ENCODE results near the gene ANGPTL2.

The ANGPTL2 gene

DNA sequence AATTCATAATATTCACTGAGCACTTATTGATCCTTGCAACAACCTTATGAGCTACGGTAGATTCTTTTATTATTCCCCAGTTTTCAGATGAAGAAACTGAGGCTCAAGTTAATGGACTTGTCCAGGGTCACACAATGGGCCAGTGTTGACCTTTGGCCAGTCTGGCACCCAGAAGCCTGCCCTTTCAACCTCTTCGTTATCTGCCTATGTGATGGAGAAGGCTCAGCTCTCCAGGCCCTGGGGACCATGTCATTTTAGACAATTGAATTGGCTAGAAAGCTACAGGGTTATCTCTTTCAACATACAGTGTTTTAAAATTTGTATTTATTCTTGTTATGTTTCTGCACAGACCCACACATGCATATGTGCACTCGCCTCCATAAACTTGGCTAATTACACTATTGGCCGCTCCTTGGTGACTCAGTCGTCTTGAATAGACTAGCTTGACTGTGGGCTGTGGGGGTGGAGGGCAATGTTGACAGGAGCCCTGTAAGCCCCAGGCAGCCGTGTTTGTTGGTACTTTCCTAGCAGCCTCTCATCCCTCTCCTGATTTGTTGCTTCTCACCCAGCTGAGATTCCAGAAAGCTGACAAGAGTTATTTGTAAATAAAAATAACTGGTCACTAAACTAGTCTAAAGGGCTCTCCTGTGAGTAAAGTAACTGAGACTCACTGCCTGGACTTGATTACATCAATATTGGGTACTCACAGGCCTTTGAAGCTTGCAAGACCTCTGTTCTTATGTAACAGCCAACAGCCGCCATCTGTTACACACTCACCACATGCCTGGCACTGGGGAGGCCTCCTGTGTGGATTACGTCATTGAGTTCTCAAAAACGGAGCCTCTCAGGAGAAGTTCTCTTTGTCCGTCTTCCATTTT, 8.5 kb upstream of the ANGPTL2 start:
- TF ChIP-seq TAF1 (IDR thresholded peaks at IDR 0.05; ENCODE audit: borderline replicate concordance, insufficient read depth, low read length), result no peak
- no peak for TF ChIP-seq POLR2AphosphoS5 (IDR thresholded peaks at IDR 0.05; ENCODE audit: low read depth, low read length)
- TF ChIP-seq, protein P1, sequence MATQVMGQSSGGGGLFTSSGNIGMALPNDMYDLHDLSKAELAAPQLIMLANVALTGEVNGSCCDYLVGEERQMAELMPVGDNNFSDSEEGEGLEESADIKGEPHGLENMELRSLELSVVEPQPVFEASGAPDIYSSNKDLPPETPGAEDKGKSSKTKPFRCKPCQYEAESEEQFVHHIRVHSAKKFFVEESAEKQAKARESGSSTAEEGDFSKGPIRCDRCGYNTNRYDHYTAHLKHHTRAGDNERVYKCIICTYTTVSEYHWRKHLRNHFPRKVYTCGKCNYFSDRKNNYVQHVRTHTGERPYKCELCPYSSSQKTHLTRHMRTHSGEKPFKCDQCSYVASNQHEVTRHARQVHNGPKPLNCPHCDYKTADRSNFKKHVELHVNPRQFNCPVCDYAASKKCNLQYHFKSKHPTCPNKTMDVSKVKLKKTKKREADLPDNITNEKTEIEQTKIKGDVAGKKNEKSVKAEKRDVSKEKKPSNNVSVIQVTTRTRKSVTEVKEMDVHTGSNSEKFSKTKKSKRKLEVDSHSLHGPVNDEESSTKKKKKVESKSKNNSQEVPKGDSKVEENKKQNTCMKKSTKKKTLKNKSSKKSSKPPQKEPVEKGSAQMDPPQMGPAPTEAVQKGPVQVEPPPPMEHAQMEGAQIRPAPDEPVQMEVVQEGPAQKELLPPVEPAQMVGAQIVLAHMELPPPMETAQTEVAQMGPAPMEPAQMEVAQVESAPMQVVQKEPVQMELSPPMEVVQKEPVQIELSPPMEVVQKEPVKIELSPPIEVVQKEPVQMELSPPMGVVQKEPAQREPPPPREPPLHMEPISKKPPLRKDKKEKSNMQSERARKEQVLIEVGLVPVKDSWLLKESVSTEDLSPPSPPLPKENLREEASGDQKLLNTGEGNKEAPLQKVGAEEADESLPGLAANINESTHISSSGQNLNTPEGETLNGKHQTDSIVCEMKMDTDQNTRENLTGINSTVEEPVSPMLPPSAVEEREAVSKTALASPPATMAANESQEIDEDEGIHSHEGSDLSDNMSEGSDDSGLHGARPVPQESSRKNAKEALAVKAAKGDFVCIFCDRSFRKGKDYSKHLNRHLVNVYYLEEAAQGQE (IDR thresholded peaks at IDR 0.05; ENCODE audit: insufficient read depth in 1 of 2, low read depth in 2 of 2, low read length in 2 of 2), result no peak
- no peak for TF ChIP-seq FOXP2 (optimal IDR thresholded peaks at IDR 0.05; ENCODE audit: borderline replicate concordance, extremely low read depth, extremely low read length, insufficient read depth)
- TF ChIP-seq SIN3A (IDR thresholded peaks at IDR 0.05; ENCODE audit: borderline replicate concordance, insufficient read depth, low read length), result no peak

DNA sequence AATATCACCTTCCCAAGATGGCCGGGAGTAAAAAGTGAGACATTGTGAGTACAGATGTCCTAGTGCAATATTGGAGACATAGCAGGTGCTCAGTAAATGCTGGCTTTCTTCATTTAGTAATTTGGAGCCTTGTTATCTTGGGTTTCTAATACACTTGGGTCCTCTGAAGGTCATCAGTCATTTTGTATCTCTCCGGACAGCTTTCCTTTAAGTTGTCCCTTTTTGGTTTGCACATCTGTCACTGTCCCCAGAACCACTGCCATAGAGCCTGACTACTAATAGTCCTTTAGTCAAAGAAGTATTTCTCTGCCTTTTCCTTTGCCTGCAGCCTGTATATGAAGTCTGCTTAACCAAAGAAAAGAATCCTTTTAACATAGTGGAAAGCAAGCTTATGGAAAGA, 7.8 kb upstream of the ANGPTL2 start:
- no peak for TF ChIP-seq TAF1 (IDR thresholded peaks at IDR 0.05; ENCODE audit: borderline replicate concordance, insufficient read depth, low read length)
- TF ChIP-seq, protein P1 (IDR thresholded peaks at IDR 0.05; ENCODE audit: insufficient read depth in 1 of 2, low read depth in 2 of 2, low read length in 2 of 2), result no peak
- no peak for TF ChIP-seq SIN3A (IDR thresholded peaks at IDR 0.05; ENCODE audit: borderline replicate concordance, insufficient read depth, low read length)
- TF ChIP-seq POLR2AphosphoS5 (IDR thresholded peaks at IDR 0.05; ENCODE audit: low read depth, low read length), result no peak
- TF ChIP-seq FOXP2 (optimal IDR thresholded peaks at IDR 0.05; ENCODE audit: borderline replicate concordance, extremely low read depth, extremely low read length, insufficient read depth), result no peak

DNA sequence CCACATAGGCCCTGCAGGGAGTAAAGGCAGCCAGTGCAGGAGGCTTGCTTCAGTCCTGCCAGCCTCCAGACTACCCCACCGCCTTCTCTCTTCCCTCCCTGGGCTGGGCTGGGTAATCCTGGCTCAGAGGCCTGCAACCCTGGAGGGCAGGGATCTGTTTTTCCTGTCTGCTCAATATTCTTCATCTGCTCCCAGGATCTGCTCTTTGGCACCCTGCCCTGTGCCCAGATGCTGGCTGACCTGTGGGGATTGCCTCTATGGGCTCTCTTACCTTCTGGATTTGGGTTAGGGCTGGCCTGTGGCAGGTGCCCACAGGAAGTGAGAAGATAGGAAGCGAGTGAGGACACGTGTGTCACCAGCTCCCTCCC, 7.3 kb upstream of the ANGPTL2 start:
- TF ChIP-seq SIN3A (IDR thresholded peaks at IDR 0.05; ENCODE audit: borderline replicate concordance, insufficient read depth, low read length), result no peak
- TF ChIP-seq FOXP2 (optimal IDR thresholded peaks at IDR 0.05; ENCODE audit: borderline replicate concordance, extremely low read depth, extremely low read length, insufficient read depth), result no peak
- TF ChIP-seq, protein P1 (IDR thresholded peaks at IDR 0.05; ENCODE audit: insufficient read depth in 1 of 2, low read depth in 2 of 2, low read length in 2 of 2), result no peak
- no peak for TF ChIP-seq POLR2AphosphoS5 (IDR thresholded peaks at IDR 0.05; ENCODE audit: low read depth, low read length)
- no peak for TF ChIP-seq TAF1 (IDR thresholded peaks at IDR 0.05; ENCODE audit: borderline replicate concordance, insufficient read depth, low read length)

DNA sequence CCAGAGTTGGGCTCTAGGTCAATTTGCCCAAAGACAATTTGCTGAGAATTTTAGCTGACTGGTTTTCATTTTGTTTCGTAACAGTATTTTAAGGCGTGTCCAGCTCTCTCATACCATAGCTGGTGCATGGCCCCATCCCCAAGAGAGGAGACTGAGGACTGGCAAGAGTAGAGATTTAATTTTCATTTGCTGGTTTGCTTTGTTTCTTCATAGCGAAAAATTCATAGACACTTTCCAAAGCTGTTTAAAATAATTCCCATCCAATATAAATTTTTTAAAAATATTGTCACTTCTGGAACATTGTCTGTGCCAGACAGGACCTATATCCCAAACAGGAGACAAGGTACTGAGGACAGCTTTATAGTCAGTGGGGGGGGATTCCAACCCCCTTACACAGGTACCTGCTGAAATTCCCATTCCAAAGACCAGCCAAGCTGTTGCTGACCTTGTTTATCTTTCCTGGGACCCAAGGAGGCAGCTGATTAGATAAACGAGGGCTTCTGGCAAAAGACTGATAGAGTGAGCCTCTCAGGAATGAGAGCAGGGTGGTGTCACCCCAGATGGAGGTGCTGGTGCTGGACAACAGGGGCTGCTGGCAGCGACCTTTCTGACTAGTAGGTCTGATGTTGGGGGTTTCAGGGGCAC, 6.8 kb upstream of the ANGPTL2 start:
- TF ChIP-seq SIN3A (IDR thresholded peaks at IDR 0.05; ENCODE audit: borderline replicate concordance, insufficient read depth, low read length), result no peak
- no peak for TF ChIP-seq TAF1 (IDR thresholded peaks at IDR 0.05; ENCODE audit: borderline replicate concordance, insufficient read depth, low read length)
- TF ChIP-seq, protein P1 (IDR thresholded peaks at IDR 0.05; ENCODE audit: insufficient read depth in 1 of 2, low read depth in 2 of 2, low read length in 2 of 2), result no peak
- TF ChIP-seq FOXP2 (optimal IDR thresholded peaks at IDR 0.05; ENCODE audit: borderline replicate concordance, extremely low read depth, extremely low read length, insufficient read depth), result no peak
- TF ChIP-seq POLR2AphosphoS5 (IDR thresholded peaks at IDR 0.05; ENCODE audit: low read depth, low read length), result no peak

Data from PFSK-1 (cell line).